ENCODE results near the gene FGF21.

GRCh38 chr19:48750771-48751504 is 4.4 kb upstream of the FGF21 start:
- TF ChIP-seq CTCF (IDR thresholded peaks at IDR 0.05), result no peak
- no peak for TF ChIP-seq POLR2AphosphoS2 (conservative IDR thresholded peaks at IDR 0.05; ENCODE audit: low read length)
- TF ChIP-seq SMC3 (IDR thresholded peaks at IDR 0.05), result no peak
- no peak for TF ChIP-seq POLR2A (IDR thresholded peaks at IDR 0.05; ENCODE audit: low read length)
- TF ChIP-seq EP300 (IDR thresholded peaks at IDR 0.05), result no peak

Measured in A549 (cell line).